Measurements from ENCODE around the gene LAGE3. TPM values are rescaled to one million over a fixed set of nuclear protein-coding genes. Genes with fewer than 3 reads are reported as not detected.

LAGE3 gene
- total and polyA plus RNA-seq, 10 of the 15 experiments (the other 5 are each of a cell fraction or from before 2014, with no cell fraction given), result 5.3 to 63.7 (median 19.7) TPM

DNA sequence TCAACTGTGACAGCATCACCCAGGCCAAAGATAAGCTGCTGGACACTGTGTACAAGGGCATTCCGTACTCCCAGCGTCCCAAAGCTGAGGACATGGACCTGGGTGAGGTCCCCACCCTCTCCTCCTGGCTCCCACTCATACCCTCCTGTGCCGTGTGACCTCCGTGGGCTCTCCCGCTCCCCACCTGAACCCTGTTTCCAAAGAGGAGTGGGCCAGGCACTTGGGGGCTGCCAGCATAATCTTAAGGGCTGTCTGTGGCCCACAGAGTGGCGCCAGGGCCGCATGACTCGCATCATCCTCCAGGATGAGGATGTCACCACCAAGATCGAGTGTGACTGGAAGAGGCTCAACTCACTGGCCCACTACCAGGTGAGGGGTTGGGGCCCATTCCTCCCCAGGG, 10.0 kb downstream of the LAGE3 start:
- no peak overlapping the region for H2AFZ ChIP-seq (ENCODE audit: control insufficient read depth, low read depth, low read length)
- H3K4me3 ChIP-seq, result no peak overlapping the region
- H3K36me3 ChIP-seq (ENCODE audit: control insufficient read depth in 2 of 2, insufficient read depth in 2 of 2, low read length in 1 of 2), result peaks cover 0 to 2% of the 10 kb centered on the region in 2 experiments; a peak in 3 of 4 replicates
- no peaks in the 10 kb centered on the region; the same call in 2 of the 3 replicates for H3K9me3 ChIP-seq (replicated peaks; ENCODE audit: control insufficient read depth, insufficient read depth, low read length)
- ChIA-PET RAD21 (ENCODE audit: unreplicated experiment) (no interaction called here), SMC1A (ENCODE audit: uncharacterized antibody, unreplicated experiment) (no interaction called here), POLR2A (no interaction called here), CTCF (interaction anchor here (0.7 kb wide), 1 partner anchor 948 kb away, joined by 4 read pairs; no protein-coding TSS in a partner anchor)
- H3K27me3 ChIP-seq (replicated peaks in 1 of 2; ENCODE audit: control insufficient read depth in 2 of 2, insufficient read depth in 2 of 2, low read length in 1 of 2), result no peaks in the 10 kb centered on the region
- in situ Hi-C loops (cut with MboI) (no loop called here), intact Hi-C loops (cut with micrococcal nuclease; ENCODE audit: unreplicated experiment) (no loop called here)
- H3K79me2 ChIP-seq (ENCODE audit: control insufficient read depth, insufficient read depth, low read length), result no peaks in the 10 kb centered on the region
- H3K9ac ChIP-seq (ENCODE audit: control insufficient read depth, insufficient read depth, low read length), result no peak overlapping the region
- H3K4me1 ChIP-seq (ENCODE audit: control insufficient read depth, insufficient read depth, low read length), result no peaks in the 10 kb centered on the region
- FAIRE-seq (no peak), ATAC-seq (no peak), DNase-seq (ENCODE audit: low read depth, low spot score) (no peak)
- BruUV-seq (replicated peaks), result no TSS peak
- no peaks in the 10 kb centered on the region for H4K20me1 ChIP-seq (ENCODE audit: control insufficient read depth, insufficient read depth)
- no peak overlapping the region for H3K4me2 ChIP-seq (ENCODE audit: control insufficient read depth, insufficient read depth)
- WGBS (ENCODE audit: insufficient coverage, insufficient replicate concordance, low lambda C conversion rate, missing lambda C conversion rate), result 52% methylated on average over 9 of the region's 9 CpGs
- no peak for TF ChIP-seq IRF4 (IDR thresholded peaks at IDR 0.05; ENCODE audit: low read depth, low read length)
- no peak for TF ChIP-seq ZNF274 (IDR thresholded peaks at IDR 0.05; ENCODE audit: insufficient read depth, insufficient read length)
- TF ChIP-seq TBL1XR1 (IDR thresholded peaks at IDR 0.05; ENCODE audit: low read depth, low read length), result no peak
- no peak for TF ChIP-seq MAX (IDR thresholded peaks at IDR 0.05; ENCODE audit: low read depth, low read length)
- no peak overlapping the region for H3K27ac ChIP-seq (ENCODE audit: control insufficient read depth, insufficient read depth)

- Histone ChIP-seq H3K4me1 (ENCODE audit: control insufficient read depth, insufficient read depth, low read length) (no peaks in the 10 kb centered on the region), H3K4me2 (ENCODE audit: control insufficient read depth, insufficient read depth) (no peak overlapping the region), H3K27ac (ENCODE audit: control insufficient read depth, insufficient read depth) (no peak overlapping the region), H3K79me2 (ENCODE audit: control insufficient read depth, insufficient read depth, low read length) (no peaks in the 10 kb centered on the region), H3K9me3 (replicated peaks; ENCODE audit: control insufficient read depth, insufficient read depth, low read length) (no peaks in the 10 kb centered on the region; the same call in 2 of the 3 replicates), H2AFZ (ENCODE audit: control insufficient read depth, low read depth, low read length) (no peak overlapping the region), H4K20me1 (ENCODE audit: control insufficient read depth, insufficient read depth) (no peaks in the 10 kb centered on the region), H3K4me3 (no peak overlapping the region), H3K9ac (ENCODE audit: control insufficient read depth, insufficient read depth, low read length) (no peak overlapping the region), H3K36me3 (ENCODE audit: control insufficient read depth in 2 of 2, insufficient read depth in 2 of 2, low read length in 1 of 2) (peaks cover 0 to 2% of the 10 kb centered on the region in 2 experiments; a peak in 3 of 4 replicates), H3K27me3 (replicated peaks in 1 of 2; ENCODE audit: control insufficient read depth in 2 of 2, insufficient read depth in 2 of 2, low read length in 1 of 2) (no peaks in the 10 kb centered on the region)
- ChIA-PET POLR2A (no interaction called here), CTCF (no interaction called here), RAD21 (ENCODE audit: unreplicated experiment) (no interaction called here), SMC1A (ENCODE audit: uncharacterized antibody, unreplicated experiment) (no interaction called here)
- in situ Hi-C loops (cut with MboI) (no loop called here), intact Hi-C loops (cut with micrococcal nuclease; ENCODE audit: unreplicated experiment) (no loop called here)
- DNase-seq (ENCODE audit: low read depth, low spot score), result no peak
- WGBS (ENCODE audit: insufficient coverage, insufficient replicate concordance, low lambda C conversion rate, missing lambda C conversion rate), result 86% methylated on average over 22 of the region's 23 CpGs
- ATAC-seq, result no peak
- FAIRE-seq, result no peak
- BruUV-seq (replicated peaks), result no TSS peak
- TF ChIP-seq NR2C2 (IDR thresholded peaks at IDR 0.05; ENCODE audit: borderline replicate concordance, control insufficient read depth, insufficient read length, low read depth) (no peak), EP300 (IDR thresholded peaks at IDR 0.05; ENCODE audit: borderline replicate concordance in 1 of 2, control insufficient read depth in 1 of 2, low read depth in 2 of 2, low read length in 2 of 2) (no peak), NR2F1 (conservative IDR thresholded peaks at IDR 0.05) (no peak), FOXM1 (IDR thresholded peaks at IDR 0.05; ENCODE audit: low read depth, low read length) (no peak), RAD51 (IDR thresholded peaks at IDR 0.05) (no peak), BACH1 (IDR thresholded peaks at IDR 0.05; ENCODE audit: borderline replicate concordance) (no peak), POLR2AphosphoS5 (IDR thresholded peaks at IDR 0.05; ENCODE audit: low read length) (no peak), NRF1 (conservative IDR thresholded peaks at IDR 0.05; ENCODE audit: low read depth, low read length) (no peak)
- TF ChIP-seq, protein P1, sequence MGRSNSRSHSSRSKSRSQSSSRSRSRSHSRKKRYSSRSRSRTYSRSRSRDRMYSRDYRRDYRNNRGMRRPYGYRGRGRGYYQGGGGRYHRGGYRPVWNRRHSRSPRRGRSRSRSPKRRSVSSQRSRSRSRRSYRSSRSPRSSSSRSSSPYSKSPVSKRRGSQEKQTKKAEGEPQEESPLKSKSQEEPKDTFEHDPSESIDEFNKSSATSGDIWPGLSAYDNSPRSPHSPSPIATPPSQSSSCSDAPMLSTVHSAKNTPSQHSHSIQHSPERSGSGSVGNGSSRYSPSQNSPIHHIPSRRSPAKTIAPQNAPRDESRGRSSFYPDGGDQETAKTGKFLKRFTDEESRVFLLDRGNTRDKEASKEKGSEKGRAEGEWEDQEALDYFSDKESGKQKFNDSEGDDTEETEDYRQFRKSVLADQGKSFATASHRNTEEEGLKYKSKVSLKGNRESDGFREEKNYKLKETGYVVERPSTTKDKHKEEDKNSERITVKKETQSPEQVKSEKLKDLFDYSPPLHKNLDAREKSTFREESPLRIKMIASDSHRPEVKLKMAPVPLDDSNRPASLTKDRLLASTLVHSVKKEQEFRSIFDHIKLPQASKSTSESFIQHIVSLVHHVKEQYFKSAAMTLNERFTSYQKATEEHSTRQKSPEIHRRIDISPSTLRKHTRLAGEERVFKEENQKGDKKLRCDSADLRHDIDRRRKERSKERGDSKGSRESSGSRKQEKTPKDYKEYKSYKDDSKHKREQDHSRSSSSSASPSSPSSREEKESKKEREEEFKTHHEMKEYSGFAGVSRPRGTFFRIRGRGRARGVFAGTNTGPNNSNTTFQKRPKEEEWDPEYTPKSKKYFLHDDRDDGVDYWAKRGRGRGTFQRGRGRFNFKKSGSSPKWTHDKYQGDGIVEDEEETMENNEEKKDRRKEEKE (IDR thresholded peaks at IDR 0.05), result no peak
These were observed 10.9 kb downstream of the LAGE3 start for GRCh38 chrX:154468217-154468616.

Data from GM12878 (cell line).